A549 (cell line): ENCODE measurements around the gene ESD. TPM values are rescaled to one million over a fixed set of nuclear protein-coding genes. Genes with fewer than 3 reads are reported as not detected.

Experiments used
- ATAC-seq, 2 experiments: fragments of 200-7000 bp in 1 of 2; fragments of >200 bp in 1 of 2; cut with Nextera tagmentation in 1 of 2; cut with Tn5 transposase in 1 of 2; 3 replicates each; pipeline versions ENCODE4 v1.8.0 to v1.9.1; 2018 to 2020; ENCODE audit warnings: mild to moderate bottlenecking in 1 of 2, moderate library complexity in 1 of 2
- CTCF ChIA-PET: fragments of 300-600 bp; sonication (Branson Sonifier 250); formaldehyde crosslinking; extraction: SDS; loops from one replicate; lab custom pipeline; 2021; ENCODE audit warnings: antibody characterized with exemption, inconsistent platforms; lab: Yijun Ruan, JAX
- POLR2A ChIA-PET: fragments of 350-600 bp; formaldehyde crosslinking; extraction: SDS; loops from one replicate; lab custom pipeline; 2021; ENCODE audit warnings: antibody characterized with exemption, inconsistent platforms; lab: Yijun Ruan, JAX
- DNase-seq, 2 experiments: peaks; one replicate each; pipeline versions ENCODE4 v3.0.0 to v3.0.0-alpha.2; 2011 to 2016; ENCODE audit warnings: low read depth in 1 of 2, low spot score in 1 of 2
- FAIRE-seq: peaks from 2 replicates; lab custom pipeline; 2011; peaks lifted over from hg19 to GRCh38; lab: Jason Lieb, UNC
- H3K27ac ChIP-seq, 2 experiments: fragments of >200 bp; sonication (Bioruptor Twin); formaldehyde crosslinking; 3 replicates each; pipeline ENCODE4 v1.5.1; 2016 to 2017
- H3K4me1 ChIP-seq: fragments of >200 bp; sonication (Bioruptor Twin); formaldehyde crosslinking; 3 replicates; pipeline ENCODE4 v1.6.1; 2016
- H3K4me2 ChIP-seq: fragments of >200 bp; sonication (Bioruptor Twin); formaldehyde crosslinking; 3 replicates; pipeline ENCODE4 v1.6.1; 2016
- H3K4me3 ChIP-seq: fragments of >200 bp; sonication (Bioruptor Twin); formaldehyde crosslinking; 3 replicates; pipeline ENCODE4 v1.5.1; 2016
- H3K9me3 ChIP-seq: fragments of >200 bp; sonication (Bioruptor Twin); formaldehyde crosslinking; 3 replicates; pipeline ENCODE4 v1.6.1; 2016
- BCL3 ChIP-seq: fragments of >200 bp; sonication (Bioruptor Twin); formaldehyde crosslinking; IDR thresholded peaks from 3 replicates; pipeline ENCODE4 v1.6.1; 2016
- CHD2 ChIP-seq: fragments of 150-350 bp; IDR thresholded peaks from 2 replicates; pipeline ENCODE4 v1.6.1; 2014; ENCODE audit warnings: low read length; ENCODE audit not compliant: partially characterized antibody
- CTCF ChIP-seq: fragments of >200 bp; sonication (Bioruptor Twin); formaldehyde crosslinking; IDR thresholded peaks from 3 replicates; pipeline ENCODE4 v1.5.1; 2016
- EHF ChIP-seq: fragments of 250-450 bp; sonication (Bioruptor Pico); IDR thresholded peaks from 2 replicates; pipeline ENCODE4 v1.5.0; 2020; ENCODE audit warnings: mild to moderate bottlenecking
- HOXB13 ChIP-seq: fragments of 250-450 bp; sonication (Bioruptor Pico); IDR thresholded peaks from 2 replicates; pipeline ENCODE4 v1.5.0; 2020; ENCODE audit warnings: low read depth, mild to moderate bottlenecking, moderate library complexity
- NFE2L2 ChIP-seq: fragments of 150-350 bp; conservative IDR thresholded peaks from 2 replicates; pipeline ENCODE4 v1.6.1; 2014; ENCODE audit warnings: low read length
- PBX3 ChIP-seq: IDR thresholded peaks from 2 replicates; pipeline ENCODE4 v1.6.1; 2012
- PHF8 ChIP-seq: fragments of 200-600 bp; sonication (generic); IDR thresholded peaks from 2 replicates; pipeline ENCODE4 v1.6.1; 2016; ENCODE audit warnings: low read depth, mild to moderate bottlenecking, antibody characterized with exemption, moderate library complexity, borderline replicate concordance
- RCOR1 ChIP-seq: fragments of 150-350 bp; IDR thresholded peaks from 2 replicates; pipeline ENCODE4 v1.6.1; 2014; ENCODE audit warnings: antibody characterized with exemption, low read length, low read depth
- RNF2 ChIP-seq: fragments of 200-600 bp; sonication (generic); IDR thresholded peaks from 2 replicates; pipeline ENCODE4 v1.6.1; 2016; ENCODE audit warnings: low read depth, mild to moderate bottlenecking, antibody characterized with exemption, moderate library complexity, borderline replicate concordance
- SMC3 ChIP-seq: fragments of >200 bp; sonication (Bioruptor Twin); formaldehyde crosslinking; IDR thresholded peaks from 3 replicates; pipeline ENCODE4 v1.6.1; 2018; ENCODE audit warnings: inconsistent platforms
- TFCP2L1 ChIP-seq: fragments of 250-450 bp; sonication (Bioruptor Pico); IDR thresholded peaks from 2 replicates; pipeline ENCODE4 v1.5.0; 2021; ENCODE audit warnings: mild to moderate bottlenecking
- ZNF302 ChIP-seq: fragments of 250-450 bp; sonication (Bioruptor Pico); IDR thresholded peaks from 2 replicates; pipeline ENCODE4 v1.9.0; 2021; ENCODE audit warnings: inconsistent platforms, mild to moderate bottlenecking, moderate library complexity
- ZSCAN20 ChIP-seq: fragments of 250-450 bp; sonication (Bioruptor Pico); IDR thresholded peaks from 2 replicates; pipeline ENCODE4 v1.8.0; 2022; ENCODE audit warnings: mild to moderate bottlenecking, moderate library complexity
- WGBS: methylation state at CpG from one replicate; pipeline ENCODE4 v1.1.6; 2017; ENCODE audit errors: missing lambda C conversion rate; 5-methylcytosine and 5-hydroxymethylcytosine counted together
- polyA plus RNA-seq, 4 experiments: library from polyadenylated mRNA; depleted of rRNA in 3 of 4; stranded (reverse); fragments of >200 nt; fragmentation: RNase III in 1 of 4; extraction: RNeasy Plus Mini Kit Qiagen cat#74134 plus additional on column Dnase treatment in 1 of 4; gene quantifications; 2 replicates in 3 of 4; 3 replicates in 1 of 4; pipeline ENCODE4 v1.2.3, GENCODE V29; 2011 to 2017

ESD gene
- polyA plus RNA-seq, 2 of the 4 experiments (the other 2 are of a cell fraction), result 107 to 122 TPM

- TF ChIP-seq PBX3, result no peak
These were observed 14.9 kb downstream of the ESD start (continued) for GRCh38 chr13:46782066-46782465.

- DNase-seq, result no peak
- ATAC-seq, result no peak
- no peaks in the 10 kb centered on the region for H3K4me1 ChIP-seq
- no peak overlapping the region for H3K27ac ChIP-seq
- 93% methylated on average over 2 of the region's 2 CpGs for WGBS
- TF ChIP-seq EHF (CRISPR knock-in tag) (no peak), CHD2 (no peak)
- H3K9me3 ChIP-seq, result no peaks in the 10 kb centered on the region
- POLR2A ChIA-PET, result no interaction called here
- no peak overlapping the region for H3K4me3 ChIP-seq
- no peak for FAIRE-seq
- H3K4me2 ChIP-seq, result no peak overlapping the region
- CTCF ChIA-PET, result no interaction called here
These were observed 18.1 kb downstream of the ESD start for GRCh38 chr13:46778890-46779289.

- no peak for DNase-seq
These were observed 18.9 kb downstream of the ESD start for GRCh38 chr13:46778095-46778494.

GRCh38 chr13:46775385-46776107 lies 21.4 kb downstream of the ESD start:
- ATAC-seq (no peak), DNase-seq (no peak), FAIRE-seq (no peak)
- ChIA-PET CTCF (no interaction called here), POLR2A (no interaction called here)
- no peak overlapping the region for H3K4me3 ChIP-seq
- no peak overlapping the region for H3K4me2 ChIP-seq
- H3K27ac ChIP-seq, result no peak overlapping the region
- 94% methylated on average over 8 of the region's 8 CpGs for WGBS
- no peaks in the 10 kb centered on the region for H3K9me3 ChIP-seq
- TF ChIP-seq PHF8 (no peak), SMC3 (no peak), EHF (CRISPR knock-in tag) (no peak), RCOR1 (no peak), ZNF302 (CRISPR knock-in tag) (no peak), RNF2 (no peak), ZSCAN20 (CRISPR knock-in tag) (no peak), CTCF (no peak), HOXB13 (CRISPR knock-in tag) (no peak), CHD2 (no peak)
- no peaks in the 10 kb centered on the region for H3K4me1 ChIP-seq

More at GRCh38 chr13:46778095-46778494, 18.9 kb downstream of the ESD start:
- H3K4me2 ChIP-seq, result no peak overlapping the region
- WGBS, result 76% methylated on average over 3 of the region's 3 CpGs
- H3K9me3 ChIP-seq, result no peaks in the 10 kb centered on the region
- H3K4me1 ChIP-seq, result no peaks in the 10 kb centered on the region
- ChIA-PET CTCF (interaction anchor here (1.9 kb wide), 1 partner anchor 15 kb away, joined by 4 read pairs; no protein-coding TSS in a partner anchor), POLR2A (no interaction called here)
- H3K27ac ChIP-seq, result no peak overlapping the region
- FAIRE-seq (no peak), ATAC-seq (no peak)
- no peak overlapping the region for H3K4me3 ChIP-seq
- no peak for TF ChIP-seq NFE2L2
- TF ChIP-seq PHF8, result no peak
- TF ChIP-seq BCL3, result no peak
- no peak for TF ChIP-seq TFCP2L1
